ENCODE results near the gene ROR2.

DNA sequence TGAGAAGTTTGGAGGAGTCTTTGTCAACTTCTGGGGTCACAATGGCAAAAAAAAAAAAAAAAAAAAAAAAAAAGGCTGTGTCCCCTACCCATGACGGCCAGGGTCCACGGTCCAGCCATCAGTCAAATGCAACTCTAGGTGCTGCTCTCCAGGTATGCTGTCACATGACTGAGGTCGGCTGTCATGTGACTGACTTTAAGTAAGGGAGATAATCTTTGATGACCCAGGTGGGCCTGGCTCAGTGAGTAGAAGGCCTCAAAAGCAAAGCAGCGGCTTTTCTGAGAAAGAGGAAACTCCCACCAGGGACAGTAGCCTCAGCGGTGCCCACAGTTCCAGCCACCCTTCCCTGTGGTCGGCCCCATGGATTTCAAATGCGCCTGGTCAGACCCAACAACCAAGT lies 117.7 kb downstream of the ROR2 start:
- TF ChIP-seq POLR2A (IDR thresholded peaks at IDR 0.05) = no peak
- TF ChIP-seq, protein P1, sequence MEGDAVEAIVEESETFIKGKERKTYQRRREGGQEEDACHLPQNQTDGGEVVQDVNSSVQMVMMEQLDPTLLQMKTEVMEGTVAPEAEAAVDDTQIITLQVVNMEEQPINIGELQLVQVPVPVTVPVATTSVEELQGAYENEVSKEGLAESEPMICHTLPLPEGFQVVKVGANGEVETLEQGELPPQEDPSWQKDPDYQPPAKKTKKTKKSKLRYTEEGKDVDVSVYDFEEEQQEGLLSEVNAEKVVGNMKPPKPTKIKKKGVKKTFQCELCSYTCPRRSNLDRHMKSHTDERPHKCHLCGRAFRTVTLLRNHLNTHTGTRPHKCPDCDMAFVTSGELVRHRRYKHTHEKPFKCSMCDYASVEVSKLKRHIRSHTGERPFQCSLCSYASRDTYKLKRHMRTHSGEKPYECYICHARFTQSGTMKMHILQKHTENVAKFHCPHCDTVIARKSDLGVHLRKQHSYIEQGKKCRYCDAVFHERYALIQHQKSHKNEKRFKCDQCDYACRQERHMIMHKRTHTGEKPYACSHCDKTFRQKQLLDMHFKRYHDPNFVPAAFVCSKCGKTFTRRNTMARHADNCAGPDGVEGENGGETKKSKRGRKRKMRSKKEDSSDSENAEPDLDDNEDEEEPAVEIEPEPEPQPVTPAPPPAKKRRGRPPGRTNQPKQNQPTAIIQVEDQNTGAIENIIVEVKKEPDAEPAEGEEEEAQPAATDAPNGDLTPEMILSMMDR (IDR thresholded peaks at IDR 0.05) = no peak
